Fibroblast of lung (primary cell): ENCODE data around the gene PTOV1. TPM values are rescaled to one million over a fixed set of nuclear protein-coding genes. Genes with fewer than 3 reads are reported as not detected.
A peak's percentile ranks its signal among the peaks of the same experiment; 100 is the strongest.

Source experiments
- DNase-seq, 2 donors: peaks; one replicate each; pipeline versions ENCODE4 v3.0.0 to v3.0.0-alpha.2; 2010; ENCODE audit warnings: low read depth in 2 of 2
- H2AFZ ChIP-seq: 2 replicates; pipeline ENCODE4 v1.5.1; 2012; ENCODE audit warnings: low read length, control low read depth, inconsistent platforms
- H3K27ac ChIP-seq: 2 replicates; pipeline ENCODE4 v1.5.1; 2011; ENCODE audit warnings: low read length, control low read depth; ENCODE audit not compliant: insufficient read depth
- H3K27me3 ChIP-seq: 2 replicates; pipeline ENCODE4 v1.5.1; 2011; ENCODE audit warnings: mild to moderate bottlenecking, low read length; ENCODE audit not compliant: control insufficient read depth, insufficient read depth
- H3K36me3 ChIP-seq: 2 replicates; pipeline ENCODE4 v1.5.1; 2011; ENCODE audit warnings: low read length; ENCODE audit not compliant: control insufficient read depth, insufficient read depth
- H3K4me1 ChIP-seq: 2 replicates; pipeline ENCODE4 v1.5.1; 2011; ENCODE audit warnings: low read length; ENCODE audit not compliant: control insufficient read depth, insufficient read depth; ENCODE audit errors: extremely low read depth
- H3K4me2 ChIP-seq: 2 replicates; pipeline ENCODE4 v1.5.1; 2011; ENCODE audit warnings: low read length, control low read depth; ENCODE audit not compliant: insufficient read depth; ENCODE audit errors: extremely low read depth
- H3K4me3 ChIP-seq, 4 experiments: fragments of 200-600 bp in 1 of 4; sonication (generic) in 1 of 4; replicated peaks in 1 of 4; 2 replicates each; pipeline ENCODE4 v1.5.1; 2011 to 2016; ENCODE audit warnings: low read length in 4 of 4, low read depth in 3 of 4, mild to moderate bottlenecking in 3 of 4, control low read depth in 2 of 4, inconsistent platforms in 1 of 4, mixed read lengths in 1 of 4; ENCODE audit not compliant: insufficient read depth in 1 of 4; ENCODE audit errors: control extremely low read depth in 1 of 4
- H3K79me2 ChIP-seq: 2 replicates; pipeline ENCODE4 v1.5.1; 2012; ENCODE audit warnings: mild to moderate bottlenecking, low read length, inconsistent platforms; ENCODE audit not compliant: control insufficient read depth, insufficient read depth
- H3K9ac ChIP-seq: 2 replicates; pipeline ENCODE4 v1.5.1; 2011; ENCODE audit warnings: mild to moderate bottlenecking, low read length, control low read depth; ENCODE audit not compliant: insufficient read depth
- H3K9me3 ChIP-seq: 2 replicates; pipeline ENCODE4 v1.5.1; 2012; ENCODE audit warnings: low read depth, low read length; ENCODE audit not compliant: control insufficient read depth, insufficient read depth
- H4K20me1 ChIP-seq: 2 replicates; pipeline ENCODE4 v1.5.1; 2011; ENCODE audit warnings: low read length; ENCODE audit not compliant: control insufficient read depth, insufficient read depth; ENCODE audit errors: extremely low read depth
- EZH2 ChIP-seq: IDR thresholded peaks from 2 replicates; pipeline ENCODE4 v1.5.1; 2012; ENCODE audit warnings: low read length, control low read depth, mild to moderate bottlenecking; ENCODE audit errors: missing control alignments
- polyA plus RNA-seq, 2 donors: library from polyadenylated mRNA; depleted of rRNA in 1 of 2; stranded (reverse) in 1 of 2; unstranded in 1 of 2; fragments of >200 nt; gene quantifications; 2 replicates each; pipeline ENCODE4 v1.2.1, GENCODE V29; 2011 to 2012; ENCODE audit warnings: missing spikeins in 1 of 2
- total RNA-seq: library from RNA; depleted of rRNA; stranded (reverse); fragments of >200 nt; gene quantifications from 2 replicates; pipeline ENCODE4 v1.2.1, GENCODE V29; 2014
- TF ChIP-seq, protein P1 (sequence below), 2 donors: IDR thresholded peaks in 1 of 2; conservative IDR thresholded peaks in 1 of 2; 1 replicate in 1 of 2; 2 replicates in 1 of 2; pipeline ENCODE4 v1.5.1; 2011 to 2012; ENCODE audit warnings: low read length in 2 of 2, control low read depth in 1 of 2, inconsistent platforms in 1 of 2, low read depth in 1 of 2, mild to moderate bottlenecking in 1 of 2

PTOV1 gene
- total and polyA plus RNA-seq, 2 donors (not counting 1 experiment from before 2014, with no cell fraction given) = 41.1 to 56.0 TPM

DNA sequence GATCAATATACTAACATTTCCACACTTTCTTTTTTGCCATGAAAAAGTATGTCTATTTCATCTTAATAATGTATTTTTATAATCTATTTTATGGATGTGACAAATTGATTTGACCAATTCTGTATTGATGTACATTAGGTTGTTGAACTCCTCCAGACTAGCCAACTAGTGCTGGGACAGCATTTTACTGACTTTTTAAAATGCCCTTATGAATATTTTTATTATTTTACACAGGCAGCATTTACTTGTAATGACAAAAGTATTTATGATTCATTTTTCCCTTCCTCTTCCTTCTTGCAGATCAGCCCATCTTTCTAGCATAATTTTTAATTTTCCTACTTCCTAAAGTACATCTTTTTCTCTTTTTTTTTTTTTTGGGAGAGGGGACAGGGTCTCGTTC is 36.9 kb upstream of the PTOV1 start:
- Histone ChIP-seq H2AFZ (peak overlapping the region; percentile 15), H3K79me2 (peaks cover 8% of the 10 kb centered on the region), H3K9me3 (no peaks in the 10 kb centered on the region), H3K4me1 (peaks cover 8% of the 10 kb centered on the region), H4K20me1 (no peaks in the 10 kb centered on the region), H3K4me2 (peak overlapping the region; percentile 70), H3K4me3 (peak overlapping the region in 3 of 4 experiments; percentile 6 to 94 (median 88)), H3K27ac (peak overlapping the region; percentile 91), H3K9ac (peak overlapping the region; percentile 50), H3K36me3 (peaks cover 2% of the 10 kb centered on the region), H3K27me3 (no peaks in the 10 kb centered on the region)
- TF ChIP-seq, protein P1, sequence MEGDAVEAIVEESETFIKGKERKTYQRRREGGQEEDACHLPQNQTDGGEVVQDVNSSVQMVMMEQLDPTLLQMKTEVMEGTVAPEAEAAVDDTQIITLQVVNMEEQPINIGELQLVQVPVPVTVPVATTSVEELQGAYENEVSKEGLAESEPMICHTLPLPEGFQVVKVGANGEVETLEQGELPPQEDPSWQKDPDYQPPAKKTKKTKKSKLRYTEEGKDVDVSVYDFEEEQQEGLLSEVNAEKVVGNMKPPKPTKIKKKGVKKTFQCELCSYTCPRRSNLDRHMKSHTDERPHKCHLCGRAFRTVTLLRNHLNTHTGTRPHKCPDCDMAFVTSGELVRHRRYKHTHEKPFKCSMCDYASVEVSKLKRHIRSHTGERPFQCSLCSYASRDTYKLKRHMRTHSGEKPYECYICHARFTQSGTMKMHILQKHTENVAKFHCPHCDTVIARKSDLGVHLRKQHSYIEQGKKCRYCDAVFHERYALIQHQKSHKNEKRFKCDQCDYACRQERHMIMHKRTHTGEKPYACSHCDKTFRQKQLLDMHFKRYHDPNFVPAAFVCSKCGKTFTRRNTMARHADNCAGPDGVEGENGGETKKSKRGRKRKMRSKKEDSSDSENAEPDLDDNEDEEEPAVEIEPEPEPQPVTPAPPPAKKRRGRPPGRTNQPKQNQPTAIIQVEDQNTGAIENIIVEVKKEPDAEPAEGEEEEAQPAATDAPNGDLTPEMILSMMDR (conservative IDR thresholded peaks at IDR 0.05 in 1 of 2, IDR thresholded peaks at IDR 0.05 in 1 of 2; ENCODE audit: low read depth in 1 of 2, low read length in 2 of 2) = no peak
- no peak for TF ChIP-seq EZH2
- DNase-seq = no peak

DNA sequence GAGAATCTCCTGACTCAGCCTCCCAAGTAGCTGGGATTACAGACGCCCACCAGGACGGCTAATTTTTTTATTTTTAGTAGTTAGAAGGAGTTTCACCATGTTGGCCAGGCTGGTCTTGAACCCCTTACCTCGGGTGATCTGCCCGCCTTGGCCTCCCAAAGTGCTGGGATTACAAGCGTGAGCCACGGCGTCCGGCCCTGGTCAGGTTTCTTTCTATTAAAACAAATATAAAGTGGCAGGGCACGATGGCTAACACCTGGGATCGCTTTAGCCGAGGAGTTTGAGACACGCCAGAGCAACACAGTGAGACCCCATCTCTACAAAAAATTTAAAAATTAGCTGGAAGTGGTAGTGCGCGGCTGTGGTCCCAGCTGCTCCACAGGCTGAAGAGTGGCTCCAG is 34.4 kb upstream of the PTOV1 start:
- Histone ChIP-seq H3K9ac (no peak overlapping the region), H3K4me3 (peak overlapping the region in 1 of 4 experiments; percentile 98)

DNA sequence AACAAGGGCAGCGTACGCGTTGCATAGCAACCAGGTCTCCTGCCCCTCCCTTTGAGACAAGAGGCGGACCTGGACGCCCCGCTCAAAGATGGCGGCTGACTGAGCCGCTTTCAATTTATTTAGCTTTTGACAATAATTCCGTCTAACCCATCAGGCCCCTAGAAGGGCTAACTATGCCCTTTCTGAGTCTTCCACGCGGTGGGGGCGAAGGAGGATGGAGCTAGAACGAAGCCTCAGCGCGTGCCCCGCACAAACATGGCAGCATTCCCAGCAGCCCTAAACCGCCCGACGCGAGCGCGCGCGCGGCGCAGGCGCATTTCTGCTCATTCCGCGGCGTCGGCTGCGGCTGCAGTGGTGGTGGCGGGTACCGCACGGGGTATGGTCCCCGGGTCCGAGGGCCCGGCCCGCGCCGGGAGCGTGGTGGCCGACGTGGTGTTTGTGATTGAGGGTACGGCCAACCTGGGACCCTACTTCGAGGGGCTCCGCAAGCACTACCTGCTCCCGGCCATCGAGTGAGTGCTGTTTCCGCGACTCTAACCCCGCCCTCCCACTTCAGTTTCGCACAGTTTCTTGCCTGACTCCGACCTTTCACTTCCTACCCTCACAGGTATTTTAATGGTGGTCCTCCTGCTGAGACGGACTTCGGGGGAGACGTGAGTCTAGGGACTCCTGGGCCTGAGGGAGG is 32.9 kb upstream of the PTOV1 start, which contains the start of gene MED25:
TSS of gene MED25 (plus strand) at position 326 of the 685 bp plus-strand sequence. CDS start at position 379, 53 bp downstream.
- Histone ChIP-seq H3K4me1 (peaks cover 5% of the 10 kb centered on the region), H4K20me1 (no peaks in the 10 kb centered on the region), H3K4me3 (peak within 1 kb of the TSS; percentile 74 to 98 (median 89)), H3K36me3 (no peaks in the 10 kb centered on the region), H3K27me3 (no peaks in the 10 kb centered on the region), H3K9me3 (no peaks in the 10 kb centered on the region), H3K79me2 (peaks cover 18% of the 10 kb centered on the region), H3K4me2 (peak within 1 kb of the TSS; percentile 84), H2AFZ (peak within 1 kb of the TSS; percentile 90), H3K9ac (peak within 1 kb of the TSS; percentile 87), H3K27ac (peak within 1 kb of the TSS; percentile 98)
- DNase-seq = peak; percentile 69 to 88
- TF ChIP-seq, protein P1 (conservative IDR thresholded peaks at IDR 0.05 in 1 of 2, IDR thresholded peaks at IDR 0.05 in 1 of 2; ENCODE audit: low read depth in 1 of 2, low read length in 2 of 2) = no peak
- TF ChIP-seq EZH2 = no peak

More for the DNA sequence above, 34.4 kb upstream of the PTOV1 start:
- no peaks in the 10 kb centered on the region for H3K9me3 ChIP-seq
- no peaks in the 10 kb centered on the region for H4K20me1 ChIP-seq
- TF ChIP-seq, protein P1 (conservative IDR thresholded peaks at IDR 0.05 in 1 of 2, IDR thresholded peaks at IDR 0.05 in 1 of 2; ENCODE audit: low read depth in 1 of 2, low read length in 2 of 2) = no peak
- TF ChIP-seq EZH2 = no peak
- H2AFZ ChIP-seq = no peak overlapping the region
- DNase-seq = no peak
- H3K79me2 ChIP-seq = peaks cover 17% of the 10 kb centered on the region
- peak overlapping the region; percentile 37 for H3K4me2 ChIP-seq
- peaks cover 7% of the 10 kb centered on the region for H3K4me1 ChIP-seq
- H3K27ac ChIP-seq = peak overlapping the region; percentile 98
- no peaks in the 10 kb centered on the region for H3K27me3 ChIP-seq
- no peaks in the 10 kb centered on the region for H3K36me3 ChIP-seq
